Activated CD8-positive, alpha-beta memory T cell treated with anti-CD3 and anti-CD28 coated beads for 48 hours (primary cell): ENCODE results near the gene C3orf20.
"Not testable (repeated sequence)": the region's sequence is repeated elsewhere in the genome, so short reads cannot be mapped to it uniquely, and the experiment has no call there.

Source experiments
- DNase-seq, 3 experiments: peaks; one replicate each; pipeline ENCODE4 v3.0.0-alpha.2; 2020; ENCODE audit warnings: low read depth in 2 of 3, low spot score in 2 of 3

C3orf20 gene

DNA sequence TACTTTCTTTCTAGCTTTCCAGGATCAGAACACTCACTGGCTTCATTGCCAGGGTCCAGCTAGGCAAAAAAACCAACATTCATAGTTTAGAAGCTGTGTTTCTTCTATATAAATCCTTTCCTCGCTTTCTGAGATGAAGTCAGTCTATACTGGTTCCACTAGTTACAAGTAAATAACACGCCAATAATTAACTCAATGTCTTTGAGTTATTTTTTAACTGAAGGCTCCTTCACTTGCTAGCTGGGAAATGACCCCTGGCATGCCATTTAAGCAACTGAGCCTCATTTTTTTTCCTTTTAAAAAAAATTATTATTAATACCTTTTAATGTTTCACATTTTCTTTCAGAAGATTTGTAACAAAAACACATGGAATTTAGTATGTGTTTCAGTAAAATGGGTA is 25.5 kb upstream of the C3orf20 start:
- no peak for DNase-seq

DNA sequence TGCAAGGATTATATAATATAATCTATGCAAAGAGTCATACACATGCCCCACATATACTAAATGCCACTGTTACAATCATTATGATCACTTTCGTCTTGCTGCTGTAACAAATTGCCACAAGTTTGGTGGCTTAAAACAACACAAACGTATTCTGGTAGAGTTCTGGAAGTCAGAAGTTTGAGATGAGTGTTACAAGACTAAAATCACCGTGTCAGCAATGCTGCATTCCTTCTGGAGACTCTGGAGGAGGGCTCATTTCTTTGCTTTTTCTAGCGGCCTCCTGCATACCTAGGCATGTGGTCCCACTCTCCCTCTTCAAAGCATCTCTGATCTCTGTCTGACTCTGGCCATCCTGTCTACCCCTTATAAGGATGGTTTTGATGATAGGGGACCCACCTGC is 24.7 kb upstream of the C3orf20 start:
- DNase-seq = no peak

DNA sequence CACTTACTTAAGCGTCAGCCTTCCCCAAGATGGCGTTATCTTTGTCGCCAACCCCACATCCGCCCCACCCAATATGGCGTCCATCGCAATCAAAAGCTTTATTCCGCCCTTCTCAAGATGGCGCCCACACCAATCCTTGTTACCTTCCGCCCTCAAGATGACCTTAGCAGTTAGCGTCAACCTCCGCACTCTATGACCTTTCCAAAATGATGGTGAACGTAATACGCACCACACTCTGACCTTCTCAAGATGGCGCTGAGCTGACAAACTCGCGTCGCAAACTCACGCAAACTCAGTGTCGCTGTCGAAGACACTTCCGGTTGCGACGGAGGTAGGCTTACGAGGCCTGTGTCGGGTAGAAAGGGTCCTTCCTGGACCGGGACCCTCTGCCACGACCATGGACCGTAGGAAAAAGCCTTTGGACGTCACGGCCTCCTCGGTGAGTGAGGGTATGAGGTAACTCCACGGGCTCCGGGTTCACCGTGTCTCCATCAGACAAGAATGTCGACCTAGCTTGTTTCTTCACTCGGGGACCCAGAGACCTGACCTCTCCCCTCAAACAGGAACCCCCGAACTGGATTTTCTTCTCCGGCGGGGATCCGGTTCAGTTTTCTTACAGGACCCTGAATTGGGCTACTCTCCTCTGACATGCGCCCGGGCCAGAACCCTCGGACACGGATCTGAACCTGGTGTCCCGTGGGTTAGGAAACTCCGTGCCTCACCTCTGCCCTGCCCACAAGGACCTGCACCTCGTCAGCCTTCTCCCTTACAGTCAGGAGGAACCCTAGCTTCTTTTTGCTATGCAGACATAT is 23.3 kb upstream of the C3orf20 start, which contains the start of gene CCDC174:
CCDC174 (plus strand) TSS at position 323 of the 812 bp plus-strand sequence; CDS start at position 398, 75 bp downstream.
- peak; percentile 60 to 75 (median 72) for DNase-seq

DNA sequence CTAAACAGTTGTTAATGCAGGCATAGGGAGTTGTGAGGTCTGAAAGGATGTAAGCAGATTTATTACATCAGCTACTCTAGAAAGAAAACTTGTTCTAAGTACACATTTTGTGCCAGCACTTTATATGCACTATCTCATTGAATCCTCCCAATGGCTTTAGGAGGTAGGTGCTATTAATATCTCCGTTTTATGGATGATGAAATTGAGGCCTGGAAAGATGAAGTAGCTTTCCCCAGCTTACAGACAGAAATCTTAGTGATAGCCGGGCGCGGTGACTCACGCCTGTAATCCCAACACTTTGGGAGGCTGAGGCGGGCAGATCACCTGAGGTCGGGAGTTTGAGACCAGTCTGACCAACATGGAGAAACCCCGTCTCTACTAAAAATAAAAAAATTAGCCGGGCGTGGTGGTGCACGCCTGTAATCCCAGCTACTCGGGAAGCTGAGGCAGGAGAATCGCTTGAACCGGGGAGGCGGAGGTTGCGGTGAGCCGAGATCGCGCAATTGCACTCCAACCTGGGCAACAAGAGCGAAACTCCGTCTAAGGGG is 22.5 kb upstream of the C3orf20 start:
- not testable (repeated sequence) for DNase-seq

DNA sequence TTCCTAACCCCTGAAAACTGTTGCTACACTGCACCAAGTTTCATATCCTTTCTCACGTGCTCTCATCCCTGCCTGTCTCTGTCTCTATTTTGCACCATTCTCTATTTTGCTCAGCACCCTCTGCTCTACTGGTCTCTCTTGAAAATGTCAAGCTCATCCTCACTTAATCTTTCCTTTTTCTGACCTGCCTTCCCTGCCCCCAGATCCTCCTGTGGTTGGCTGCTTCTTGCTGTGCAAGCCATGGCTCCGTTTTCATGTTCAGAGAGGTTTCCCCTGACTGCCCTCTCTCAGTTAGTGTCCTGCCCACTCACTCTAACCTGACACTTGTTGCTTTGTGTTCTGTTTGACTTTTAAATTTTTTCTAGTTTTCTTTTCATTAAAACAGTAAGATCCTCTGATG is 17.4 kb upstream of the C3orf20 start:
- no peak for DNase-seq

DNA sequence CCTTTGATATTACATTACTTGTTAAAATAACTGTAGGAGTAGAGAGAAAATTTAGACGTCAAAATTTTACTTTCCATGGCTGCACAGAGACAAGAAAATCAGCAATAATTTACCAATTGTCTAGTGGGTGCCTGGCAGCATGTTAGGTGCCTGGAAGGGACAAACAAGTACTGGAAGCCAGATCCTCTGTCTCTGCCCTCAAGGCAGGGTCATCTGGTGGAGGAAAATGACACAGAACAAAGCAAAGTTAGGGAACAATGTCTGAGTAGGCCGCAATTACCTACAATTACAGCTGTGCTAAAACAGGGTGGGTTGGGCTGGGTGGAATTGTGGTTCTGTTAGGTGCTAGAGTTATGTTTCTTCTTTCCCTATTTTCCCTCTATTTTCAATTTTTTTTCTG is 16.0 kb upstream of the C3orf20 start:
- DNase-seq = no peak

DNA sequence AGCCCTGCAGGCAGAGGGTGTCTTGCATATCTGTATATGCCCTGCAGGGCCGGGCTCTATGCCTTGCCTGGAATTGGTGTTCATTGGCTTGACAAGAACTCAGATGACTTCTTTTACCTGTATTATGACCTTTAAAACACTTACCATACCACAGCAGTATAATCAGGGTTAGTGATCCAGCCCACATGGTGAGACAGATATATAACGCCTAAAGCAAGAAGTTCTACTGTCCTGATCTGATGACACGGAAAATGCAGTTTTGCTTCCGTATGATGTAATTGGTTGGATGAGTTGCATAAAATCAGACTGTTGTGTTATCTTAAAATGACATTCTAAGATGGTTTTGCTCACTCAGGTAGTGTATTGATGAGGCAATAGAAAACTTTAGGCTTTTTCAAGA is 14.0 kb upstream of the C3orf20 start:
- DNase-seq = no peak

DNA sequence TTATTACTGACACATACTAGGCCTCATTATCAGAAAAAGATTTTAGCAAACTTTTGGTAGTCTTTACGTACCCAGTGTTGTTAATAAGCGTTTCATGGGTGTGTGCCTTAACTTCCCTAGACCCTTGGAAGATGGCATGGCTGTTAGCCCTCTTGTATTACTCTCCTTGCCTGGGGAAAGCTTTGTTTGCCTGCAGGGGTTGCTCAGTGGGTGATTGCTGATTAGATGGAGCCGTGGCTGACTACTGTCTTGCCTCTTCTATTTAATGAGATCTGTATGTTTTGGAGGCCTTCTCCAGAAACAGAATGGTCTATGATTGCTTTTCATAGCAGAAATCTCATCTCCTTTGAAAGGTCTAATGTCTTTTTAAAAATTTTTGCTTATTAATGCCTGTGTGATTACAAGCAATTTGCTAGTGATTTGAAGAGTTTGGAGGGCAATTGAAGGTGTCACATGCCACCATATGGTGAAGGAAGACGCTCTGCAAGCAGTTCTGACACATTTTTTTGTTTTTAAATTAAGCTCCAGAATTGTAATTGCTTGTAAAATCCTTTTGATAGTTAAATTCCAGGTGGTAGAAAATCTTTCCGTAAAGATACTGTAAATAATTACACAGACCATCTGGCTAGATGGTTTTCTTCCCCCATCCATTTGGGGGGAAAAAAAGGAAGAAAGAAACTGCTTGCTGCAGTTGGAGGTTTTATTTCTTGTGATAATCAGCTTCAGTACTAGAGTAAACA is 11.4 kb upstream of the C3orf20 start:
- no peak for DNase-seq

DNA sequence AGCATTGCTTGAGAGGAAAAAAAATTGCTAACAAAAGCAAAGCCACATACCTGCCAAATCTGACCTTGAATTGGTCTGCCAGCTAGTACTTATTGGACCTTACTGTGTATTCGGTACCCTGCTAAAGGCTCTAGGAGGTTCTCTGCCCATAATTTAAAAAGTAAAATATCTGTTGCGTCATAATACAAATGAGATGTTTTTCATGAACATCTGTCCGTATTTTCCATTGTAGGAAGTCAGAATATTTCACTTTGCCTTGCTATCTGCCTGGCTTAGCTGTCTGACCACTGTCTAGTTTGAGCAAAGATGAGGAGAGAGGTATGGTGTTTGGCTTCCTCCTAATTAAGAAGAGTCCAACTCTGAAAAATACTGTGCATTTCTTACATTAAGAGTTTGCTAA is 10.8 kb upstream of the C3orf20 start:
- no peak for DNase-seq

DNA sequence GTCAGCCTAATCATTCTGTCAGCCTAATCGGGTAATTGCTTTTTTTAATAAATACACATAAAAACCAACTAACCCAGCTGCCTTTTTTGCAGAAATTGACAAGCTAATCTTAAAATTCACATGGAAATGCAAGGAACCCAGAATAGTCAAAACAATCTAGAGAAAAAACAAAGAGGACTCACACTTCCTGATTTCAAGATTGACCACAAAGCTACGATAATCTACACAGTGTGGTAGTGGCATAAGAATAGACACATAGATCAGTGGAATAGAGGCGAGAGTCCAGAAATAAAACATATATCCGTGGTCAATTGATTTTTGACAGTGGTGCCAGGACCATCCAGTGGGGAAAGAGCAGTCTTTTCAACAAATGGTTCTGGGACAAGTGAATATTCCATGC is 2.4 kb upstream of the C3orf20 start:
- no peak for DNase-seq

DNA sequence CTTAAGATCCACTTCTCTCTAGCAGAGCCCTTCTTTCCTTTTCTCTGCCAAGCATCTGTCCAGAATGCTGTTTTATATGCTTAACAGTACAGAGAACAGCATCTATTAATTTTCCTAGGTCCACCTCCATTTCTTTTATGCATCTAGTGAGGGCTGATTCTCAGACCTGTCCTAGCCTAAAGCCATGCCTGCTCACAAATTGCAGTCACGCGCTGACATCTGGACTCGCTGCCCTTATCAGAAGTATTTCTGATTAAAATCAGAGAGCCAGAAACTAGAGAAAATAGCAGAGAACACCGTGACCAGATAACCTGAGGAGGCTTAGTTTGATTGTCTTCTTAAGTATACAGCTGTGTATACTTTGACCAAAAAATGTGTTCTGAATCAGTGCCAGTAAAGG is 1.9 kb downstream of the C3orf20 start:
- no peak for DNase-seq

DNA sequence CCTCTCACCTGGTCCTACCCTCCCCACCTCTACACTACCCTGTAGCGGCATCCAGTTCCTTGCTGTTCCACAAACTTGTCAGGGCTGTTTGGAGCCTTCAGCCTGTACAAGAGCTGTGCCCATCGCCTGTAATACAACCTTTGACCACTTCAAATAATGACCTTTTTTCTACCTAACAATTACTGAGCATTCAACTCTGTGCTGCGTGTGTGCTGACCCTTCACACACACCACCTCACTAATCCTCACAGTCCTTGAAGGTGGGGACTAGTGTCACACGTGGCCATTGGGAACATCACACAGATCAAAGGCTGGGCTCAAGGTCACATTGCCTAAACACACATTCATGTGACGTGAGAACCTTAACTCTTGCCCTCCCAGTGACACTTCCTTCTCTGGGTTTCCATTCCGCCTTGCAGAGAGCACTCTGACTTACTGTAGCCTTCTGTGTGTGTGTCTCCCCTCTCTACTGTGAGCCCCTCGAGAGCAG is 3.1 kb downstream of the C3orf20 start:
- no peak for DNase-seq

DNA sequence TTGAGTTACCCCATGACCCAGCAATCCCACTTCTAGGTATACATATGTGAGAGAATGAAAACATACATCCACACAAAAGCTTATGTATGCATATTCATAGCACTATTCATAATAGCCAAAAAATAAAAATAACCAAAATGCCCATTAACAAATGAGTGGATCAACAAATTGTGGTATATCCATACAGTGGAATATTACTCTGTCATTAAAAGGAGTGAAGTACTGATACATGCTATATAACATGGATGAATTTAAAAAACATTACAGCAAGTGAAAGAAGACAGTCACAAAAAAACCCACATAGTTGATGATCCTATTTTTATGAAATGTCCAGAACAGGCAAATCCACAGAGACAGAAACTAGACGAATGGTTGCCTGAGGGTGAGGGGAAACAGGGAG is 5.2 kb downstream of the C3orf20 start:
- DNase-seq = no peak

DNA sequence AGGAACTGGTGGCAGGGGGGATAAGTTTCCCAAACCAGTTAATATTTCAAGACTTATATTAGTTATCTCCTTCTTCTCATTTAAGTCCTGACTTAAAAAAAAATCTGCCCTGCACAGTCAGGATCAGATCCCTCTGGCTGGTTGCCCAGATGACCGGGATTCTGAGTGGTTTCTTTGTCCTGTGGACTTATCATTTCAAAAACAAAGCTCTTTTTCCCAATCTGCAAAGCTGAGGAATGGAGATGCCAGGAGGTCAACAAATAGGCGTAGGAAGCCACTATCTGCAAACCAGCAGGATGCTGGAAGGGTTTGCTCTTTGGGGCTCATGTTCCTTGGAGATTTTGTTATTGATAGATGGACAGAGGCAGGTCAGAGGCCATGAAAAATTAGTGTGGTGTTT is 5.8 kb downstream of the C3orf20 start:
- no peak for DNase-seq

DNA sequence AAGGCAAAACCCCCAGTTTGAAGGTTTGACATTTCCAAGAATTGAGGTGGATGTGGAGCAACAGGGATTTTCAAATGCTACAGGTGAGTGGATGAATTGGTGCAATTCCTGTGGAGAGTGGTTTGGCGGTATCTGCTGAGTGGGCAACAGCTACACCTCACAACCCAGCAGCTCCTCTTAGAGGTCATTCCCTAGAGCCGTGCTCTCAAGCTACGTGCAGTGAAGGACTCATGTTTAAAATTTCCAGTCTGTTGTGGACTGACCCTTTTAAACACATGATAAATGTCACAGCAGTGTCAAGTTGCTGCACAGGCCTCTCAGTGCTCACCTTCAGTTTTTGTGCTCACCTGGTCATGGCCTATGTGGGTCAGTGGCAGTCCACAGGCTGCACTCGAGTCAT is 9.5 kb downstream of the C3orf20 start:
- DNase-seq = no peak

DNA sequence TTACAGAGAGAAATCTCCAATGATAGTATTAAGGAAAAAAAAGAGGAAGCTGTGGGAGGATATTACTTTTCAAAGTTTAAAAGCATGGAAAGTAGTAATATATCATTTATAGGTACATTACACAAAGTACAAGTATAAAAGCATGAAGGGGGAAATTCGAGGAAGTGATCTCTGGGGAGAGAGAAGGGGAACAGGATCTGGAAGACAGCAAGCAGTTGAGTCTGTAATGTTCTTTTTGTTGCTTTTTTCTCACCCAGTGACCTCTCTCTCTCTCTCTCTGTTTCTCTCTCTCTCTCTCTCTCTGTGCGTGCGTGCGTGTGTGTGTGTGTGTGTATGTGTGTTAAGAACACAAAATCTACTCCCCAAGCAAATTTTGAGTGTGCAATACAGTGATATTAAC is 10.2 kb downstream of the C3orf20 start:
- no peak for DNase-seq

DNA sequence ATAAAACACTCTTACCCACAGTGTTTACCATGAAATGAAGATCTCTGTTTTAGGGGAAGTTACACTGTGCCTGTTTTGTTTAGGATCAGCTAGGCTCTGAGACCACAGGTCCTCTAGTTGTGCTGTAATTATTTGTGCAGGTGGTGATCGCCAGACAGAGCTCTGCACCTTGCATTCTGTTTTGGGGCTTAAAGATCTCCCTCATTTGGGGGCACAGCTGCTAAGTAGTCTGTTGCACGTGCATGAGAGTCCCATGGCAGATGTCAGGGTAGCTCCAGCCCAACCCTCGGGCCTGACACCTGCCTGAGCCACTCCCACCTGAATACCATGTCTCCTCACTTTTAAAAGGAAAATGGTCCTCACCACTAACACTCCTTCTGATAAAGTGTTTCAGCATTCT is 12.4 kb downstream of the C3orf20 start:
- DNase-seq = no peak

DNA sequence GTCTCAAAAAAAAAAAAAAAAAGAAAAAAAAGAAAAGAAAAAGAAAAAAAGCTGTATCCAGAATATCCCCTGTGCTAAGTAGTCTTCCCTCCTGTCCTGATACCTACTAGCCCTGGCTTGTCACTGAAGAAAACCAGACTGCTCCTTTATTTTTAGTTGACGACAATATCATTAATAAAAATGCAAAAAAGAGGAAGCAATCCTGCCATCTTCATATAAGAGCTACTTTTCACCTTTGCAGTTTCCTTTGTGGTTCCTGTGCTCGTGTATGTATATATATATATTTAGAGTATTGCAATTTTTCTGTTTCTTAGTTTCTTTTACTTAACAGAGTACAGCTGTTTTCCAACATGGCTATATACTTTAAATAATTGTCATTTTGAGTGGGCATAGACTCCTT is 13.6 kb downstream of the C3orf20 start:
- no peak for DNase-seq

DNA sequence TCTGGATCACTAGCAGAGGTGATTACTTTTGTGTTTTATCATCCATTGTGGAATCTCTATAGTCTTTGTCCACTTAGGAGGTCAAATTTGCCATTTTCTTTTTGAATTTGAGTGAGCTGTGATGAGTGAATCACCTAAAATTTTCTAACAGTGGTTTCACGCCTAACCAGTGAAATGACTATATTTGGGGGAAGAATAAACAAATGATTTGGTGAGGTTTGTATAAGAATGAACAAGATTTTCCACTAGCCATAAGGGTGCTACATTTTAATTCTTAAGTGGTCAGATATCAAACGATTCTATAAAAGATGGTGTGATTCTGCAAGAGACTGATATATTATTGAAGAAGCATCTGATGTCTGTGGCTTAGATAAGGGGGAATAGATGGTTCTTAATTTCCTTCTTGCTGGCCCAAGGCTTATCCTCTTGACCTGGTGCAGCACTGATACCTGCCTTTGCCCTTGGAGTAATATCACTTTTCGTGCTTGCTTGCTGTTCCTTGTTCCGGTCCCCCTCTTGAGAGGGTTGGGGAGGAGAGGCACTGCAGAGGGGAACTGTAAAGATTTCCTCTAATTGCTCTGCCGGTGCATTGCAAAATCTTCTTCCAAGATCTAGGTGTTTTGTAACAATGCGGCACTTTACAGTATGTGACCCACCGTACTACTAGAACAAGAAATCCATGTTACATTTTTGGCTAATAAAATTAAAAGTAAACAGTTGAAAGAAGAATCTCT is 14.5 kb downstream of the C3orf20 start:
- no peak for DNase-seq

DNA sequence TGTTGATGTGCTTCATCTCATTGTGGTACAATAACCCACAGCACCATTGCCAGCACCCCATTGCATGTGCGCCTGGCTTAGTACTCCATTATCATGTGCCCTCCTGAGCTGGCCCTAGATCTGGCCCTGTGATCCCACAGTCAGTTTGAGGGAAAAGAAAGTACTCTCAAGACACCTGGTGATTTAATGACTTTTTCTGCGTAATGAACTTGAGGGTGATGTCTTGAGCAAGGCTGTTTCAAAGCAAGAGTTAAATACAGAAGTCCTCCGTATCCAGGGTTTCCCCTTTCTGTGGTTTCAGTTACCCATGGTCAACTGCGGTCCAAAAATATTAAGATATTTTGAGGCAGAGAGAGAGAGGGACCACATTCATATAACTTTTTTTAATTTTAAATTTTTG is 16.3 kb downstream of the C3orf20 start:
- no peak for DNase-seq

DNA sequence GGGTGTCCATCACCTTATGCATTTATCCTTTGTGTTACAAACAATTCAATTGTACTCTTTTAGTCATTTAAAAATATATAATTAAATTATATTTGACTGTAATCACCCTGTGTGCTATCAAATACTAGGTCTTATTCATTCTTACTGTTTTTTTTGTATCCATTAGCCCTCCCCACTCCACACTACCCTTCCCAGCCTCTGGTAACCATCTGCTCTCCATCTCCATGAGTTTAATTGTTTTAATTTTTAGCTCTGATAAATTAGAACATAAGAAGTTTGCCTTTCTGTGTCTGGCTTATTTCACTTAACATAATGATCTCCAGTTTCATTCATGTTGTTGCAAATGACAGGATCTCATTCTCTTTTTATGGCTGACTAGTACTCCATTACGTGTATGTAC is 16.8 kb downstream of the C3orf20 start:
- DNase-seq = no peak
